ENCODE data around the gene SCN11A. TPM values are rescaled to one million over a fixed set of nuclear protein-coding genes. Genes with fewer than 3 reads are reported as not detected.

SCN11A gene
- total and polyA plus RNA-seq, 2 of the 13 experiments (the other 11 are each of a cell fraction or from before 2014, with no cell fraction given), result 0.02 to 0.11 TPM

GRCh38 chr3:39051649-39052561 is at the start of gene SCN11A, which contains the start of gene WDR48 (continued):
- no peak for TF ChIP-seq ZNF513 (CRISPR knock-in tag; conservative IDR thresholded peaks at IDR 0.05)
- TF ChIP-seq RBFOX2 (IDR thresholded peaks at IDR 0.05; ENCODE audit: low read depth, low read length), result peak; percentile 82
- no peak for TF ChIP-seq BHLHE40 (IDR thresholded peaks at IDR 0.05; ENCODE audit: low read length)
- TF ChIP-seq TSC22D2 (CRISPR knock-in tag; IDR thresholded peaks at IDR 0.05; ENCODE audit: borderline replicate concordance), result no peak
- TF ChIP-seq ZNF709 (CRISPR knock-in tag; IDR thresholded peaks at IDR 0.05), result peak; percentile 60; the same call in 1 of the 2 replicates
- TF ChIP-seq ZNF773 (CRISPR knock-in tag; IDR thresholded peaks at IDR 0.05; ENCODE audit: borderline replicate concordance), result no peak
- peak; percentile 89; the same call in 1 of the 2 replicates for TF ChIP-seq BRD4 (CRISPR knock-in tag; IDR thresholded peaks at IDR 0.05)
- no peak; the same call in 1 of the 2 replicates for TF ChIP-seq ZNF678 (CRISPR knock-in tag; IDR thresholded peaks at IDR 0.05)
- TF ChIP-seq CEBPB (IDR thresholded peaks at IDR 0.05; ENCODE audit: borderline replicate concordance, low read depth, low read length), result no peak
- no peak for TF ChIP-seq NFIB (CRISPR knock-in tag; IDR thresholded peaks at IDR 0.05; ENCODE audit: borderline replicate concordance)
- no peak for TF ChIP-seq ZNF432 (CRISPR knock-in tag; IDR thresholded peaks at IDR 0.05; ENCODE audit: borderline replicate concordance)
- TF ChIP-seq NR3C1 (CRISPR knock-in tag; IDR thresholded peaks at IDR 0.05), result no peak
- TF ChIP-seq SETDB1 (CRISPR knock-in tag; IDR thresholded peaks at IDR 0.05; ENCODE audit: borderline replicate concordance), result no peak
